Activated naive CD4-positive, alpha-beta T cell treated with Interleukin-2 at 50 U/mL for 16 hours (primary cell): ENCODE results near the gene STAT5A.
"Not testable (repeated sequence)": the region's sequence is repeated elsewhere in the genome, so short reads cannot be mapped to it uniquely, and the experiment has no call there.

Experiments used
- DNase-seq: peaks from one replicate; pipeline ENCODE4 v3.0.0-alpha.2; 2020

STAT5A gene

GRCh38 chr17:42309986-42310786 is 21.9 kb downstream of the STAT5A start:
- no peak for DNase-seq

- no peak for DNase-seq
Measured at GRCh38 chr17:42310787-42311215, 22.5 kb downstream of the STAT5A start.

- no peak for DNase-seq
Measured at GRCh38 chr17:42311240-42312034, 23.1 kb downstream of the STAT5A start.

GRCh38 chr17:42312035-42312284 is 23.7 kb downstream of the STAT5A start:
- no peak for DNase-seq

- peak; percentile 78 for DNase-seq
Measured at GRCh38 chr17:42312285-42313130, 24.2 kb downstream of the STAT5A start.

- DNase-seq = no peak
Measured at GRCh38 chr17:42313389-42313772, 25.1 kb downstream of the STAT5A start.

GRCh38 chr17:42313773-42314566 is 25.7 kb downstream of the STAT5A start:
- DNase-seq = no peak

GRCh38 chr17:42315402-42316156 is 27.3 kb downstream of the STAT5A start:
- DNase-seq = no peak

- no peak for DNase-seq
Measured at GRCh38 chr17:42316755-42317154, 28.5 kb downstream of the STAT5A start.

- no peak for DNase-seq
Measured at GRCh38 chr17:42317266-42317845, 29.1 kb downstream of the STAT5A start.

GRCh38 chr17:42317967-42318366 is 29.7 kb downstream of the STAT5A start:
- DNase-seq = not testable (repeated sequence)

GRCh38 chr17:42321555-42321954 is 33.3 kb downstream of the STAT5A start:
- DNase-seq = no peak

- peak; percentile 94 for DNase-seq
Measured at GRCh38 chr17:42322382-42323267, 34.3 kb downstream of the STAT5A start.

- DNase-seq = no peak
Measured at GRCh38 chr17:42323268-42323773, 35.0 kb downstream of the STAT5A start.

GRCh38 chr17:42325026-42325425 is 36.7 kb downstream of the STAT5A start:
- DNase-seq = no peak

- no peak for DNase-seq
Measured at GRCh38 chr17:42329025-42329976, 41.0 kb downstream of the STAT5A start.

GRCh38 chr17:42333053-42333452 is 44.8 kb downstream of the STAT5A start:
- DNase-seq = no peak

- DNase-seq = no peak
Measured at GRCh38 chr17:42334677-42335076, 46.4 kb downstream of the STAT5A start.

GRCh38 chr17:42337442-42337841 is 49.1 kb downstream of the STAT5A start:
- peak; percentile 83 for DNase-seq
